Activated naive CD8-positive, alpha-beta T cell treated with anti-CD3 and anti-CD28 coated beads, Interleukin-2, amount 10 ng/mL, durations not matched to agents 7 days and 5 days (primary cell): ENCODE results near the gene APBA1. TPM values are rescaled to one million over a fixed set of nuclear protein-coding genes. Genes with fewer than 3 reads are reported as not detected.

Source experiments
- ATAC-seq: fragments of 150-1000 bp; cut with Tn5 transposase; one replicate; pipeline ENCODE4 v1.10.0; 2021; ENCODE audit warnings: low read depth, moderate library complexity
- POLR2A ChIA-PET: fragments of 350-600 bp; sonication (Branson Sonifier 250); formaldehyde crosslinking; loops from one replicate; lab custom pipeline; 2021; ENCODE audit warnings: antibody characterized with exemption; lab: Charles Lee
- DNase-seq: peaks from one replicate; pipeline ENCODE4 v3.0.0; 2021
- H3K27ac Mint-ChIP-seq: one replicate; pipeline ENCODE4 v1.8.0; 2022; ENCODE audit warnings: mild to moderate bottlenecking, mixed read lengths
- H3K27me3 Mint-ChIP-seq: one replicate; pipeline ENCODE4 v1.8.0; 2022; ENCODE audit warnings: mild to moderate bottlenecking, moderate library complexity, mixed read lengths
- H3K36me3 Mint-ChIP-seq: one replicate; pipeline ENCODE4 v1.8.0; 2021; ENCODE audit warnings: mild to moderate bottlenecking, mixed read lengths
- H3K4me1 Mint-ChIP-seq: one replicate; pipeline ENCODE4 v1.8.0; 2021; ENCODE audit warnings: mixed read lengths
- H3K4me3 Mint-ChIP-seq: one replicate; pipeline ENCODE4 v1.8.0; 2022; ENCODE audit warnings: mild to moderate bottlenecking, moderate library complexity, mixed read lengths
- H3K9me3 Mint-ChIP-seq: one replicate; pipeline ENCODE4 v1.8.0; 2021; ENCODE audit warnings: mixed read lengths
- total RNA-seq, 2 experiments: library from RNA; stranded (reverse); gene quantifications; one replicate each; pipeline ENCODE4 v1.2.3, GENCODE V29; 2021

Gene APBA1
- total RNA-seq, 2 experiments from 2014 or later, result 0.11 TPM

DNA sequence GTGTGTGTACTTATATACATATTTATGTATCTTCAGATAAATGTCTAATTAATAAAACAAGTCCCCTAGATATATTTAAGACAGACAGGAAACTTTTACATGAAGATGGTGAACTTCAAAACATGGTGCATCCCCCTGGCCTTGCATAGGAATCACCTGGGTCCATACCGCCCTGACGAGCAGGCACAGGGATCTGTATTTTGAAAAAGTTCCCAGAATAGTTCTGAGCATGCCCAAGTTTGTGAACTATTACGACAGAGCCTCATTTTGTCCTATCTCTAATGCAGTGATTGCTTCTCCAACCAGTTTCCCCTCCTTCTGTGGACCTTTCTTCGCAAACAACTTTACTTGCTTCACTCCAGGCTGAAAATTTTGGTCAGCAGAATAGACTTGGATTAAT is 98.1 kb downstream of the APBA1 start:
- DNase-seq, result no peak
- no peak overlapping the region for H3K4me3 Mint-ChIP-seq
- H3K4me1 Mint-ChIP-seq, result no peaks in the 10 kb centered on the region
- POLR2A ChIA-PET, result no interaction called here
- H3K27ac Mint-ChIP-seq, result no peak overlapping the region
- no peaks in the 10 kb centered on the region for H3K36me3 Mint-ChIP-seq
- H3K27me3 Mint-ChIP-seq, result peaks cover 3% of the 10 kb centered on the region
- ATAC-seq, result no peak
- no peaks in the 10 kb centered on the region for H3K9me3 Mint-ChIP-seq

DNA sequence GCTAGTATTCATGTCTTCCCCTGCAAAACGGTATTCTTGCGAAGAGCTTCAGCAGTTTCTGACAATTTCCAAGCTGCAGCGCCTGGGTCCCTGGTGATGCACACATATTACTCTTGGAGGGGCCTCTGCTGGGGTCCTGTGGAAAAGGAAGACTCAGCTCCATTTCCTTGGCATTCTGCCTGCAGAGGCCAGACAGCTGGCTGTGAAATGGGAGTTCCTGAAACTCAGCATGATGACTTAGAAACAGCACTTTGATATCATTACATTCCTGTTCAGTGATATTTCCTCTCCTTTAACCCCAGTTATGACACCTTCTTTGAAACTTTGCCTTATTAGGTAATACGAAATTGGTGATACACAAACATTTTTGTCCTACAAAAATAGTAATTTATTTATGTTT is 98.5 kb downstream of the APBA1 start:
- POLR2A ChIA-PET, result no interaction called here
- Mint-ChIP-seq H3K4me3 (no peak overlapping the region), H3K36me3 (no peaks in the 10 kb centered on the region), H3K4me1 (no peaks in the 10 kb centered on the region), H3K27ac (no peak overlapping the region), H3K9me3 (no peaks in the 10 kb centered on the region), H3K27me3 (peaks cover 3% of the 10 kb centered on the region)
- no peak for ATAC-seq
- no peak for DNase-seq

DNA sequence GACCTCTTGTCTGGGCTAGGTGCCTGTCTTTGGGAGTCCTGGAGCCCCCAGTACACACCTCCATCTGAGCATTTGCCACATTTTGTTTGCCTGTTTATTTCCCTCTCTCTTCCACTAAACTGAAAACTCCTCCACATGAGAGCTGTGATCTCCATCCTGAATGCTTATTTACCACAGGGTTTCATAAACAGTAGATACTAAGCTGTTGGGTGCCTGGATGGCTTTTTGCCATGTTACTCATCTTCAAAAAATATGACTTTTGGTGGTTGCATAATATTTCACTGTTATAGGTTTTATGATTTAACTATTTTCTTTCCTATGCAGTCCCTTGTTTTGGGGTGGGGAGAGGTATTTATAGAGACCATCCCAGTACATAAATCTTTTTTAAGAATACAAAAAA is 99.6 kb downstream of the APBA1 start:
- H3K27me3 Mint-ChIP-seq, result peaks cover 3% of the 10 kb centered on the region
- H3K4me3 Mint-ChIP-seq, result no peak overlapping the region
- no peaks in the 10 kb centered on the region for H3K4me1 Mint-ChIP-seq
- H3K27ac Mint-ChIP-seq, result no peak overlapping the region
- H3K36me3 Mint-ChIP-seq, result no peaks in the 10 kb centered on the region
- ATAC-seq, result no peak
- H3K9me3 Mint-ChIP-seq, result no peaks in the 10 kb centered on the region
- DNase-seq, result no peak
- POLR2A ChIA-PET, result no interaction called here

DNA sequence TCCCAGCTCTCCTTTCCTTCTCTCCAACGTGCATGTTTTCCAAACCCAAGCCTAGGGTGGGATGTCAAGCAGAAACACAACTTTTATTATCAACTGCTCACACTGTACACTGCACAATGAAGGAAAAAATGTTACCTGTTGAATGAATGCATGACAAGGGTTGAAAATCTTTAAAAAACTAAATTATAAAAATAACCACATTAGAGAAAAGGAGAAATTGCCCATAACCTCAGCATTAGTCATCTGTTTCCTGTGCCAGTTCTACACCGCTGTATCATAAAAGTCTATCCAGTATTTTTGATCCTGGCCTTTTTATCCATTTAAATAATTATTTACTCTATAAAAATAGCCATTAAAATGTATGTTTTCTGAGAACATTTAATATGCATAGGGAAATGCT is 101.1 kb downstream of the APBA1 start:
- Mint-ChIP-seq H3K9me3 (no peaks in the 10 kb centered on the region), H3K4me1 (no peaks in the 10 kb centered on the region), H3K4me3 (no peak overlapping the region), H3K36me3 (no peaks in the 10 kb centered on the region), H3K27ac (no peak overlapping the region), H3K27me3 (peaks cover 3% of the 10 kb centered on the region)
- DNase-seq (no peak), ATAC-seq (no peak)
- POLR2A ChIA-PET, result no interaction called here

DNA sequence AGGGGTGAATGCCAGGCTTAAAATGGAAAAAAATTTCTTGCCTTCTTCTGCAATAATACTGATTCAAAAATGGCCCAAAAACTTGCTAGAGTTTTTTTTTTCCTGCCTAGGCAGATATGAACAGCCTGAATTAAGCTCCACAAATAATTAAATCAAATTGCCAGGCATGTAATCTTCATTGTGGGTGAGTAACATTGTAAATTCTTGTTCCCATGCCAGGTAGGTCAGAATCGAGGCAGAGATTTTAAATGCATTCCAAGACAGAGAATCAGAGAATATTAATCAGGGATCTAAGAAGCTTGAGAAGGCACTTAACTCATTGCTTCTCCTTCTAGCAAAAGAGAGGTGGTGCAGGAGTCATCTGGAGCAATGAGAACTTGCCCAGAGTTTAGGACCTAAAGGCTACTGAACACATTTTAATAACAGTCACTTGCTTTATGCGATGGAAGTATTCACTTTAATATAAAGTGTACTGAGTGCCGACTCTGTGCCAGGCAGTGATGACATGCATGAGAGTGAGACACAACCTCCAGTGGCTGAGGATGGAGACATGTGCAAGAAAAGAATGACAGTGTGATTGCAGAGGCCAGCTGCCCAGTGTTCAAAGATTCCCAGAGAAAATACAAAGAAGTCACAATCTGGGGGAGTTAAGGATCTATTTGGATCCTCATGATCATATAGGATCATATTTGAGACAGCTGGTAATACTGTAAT is 102.3 kb downstream of the APBA1 start:
- no peak overlapping the region for H3K27ac Mint-ChIP-seq
- ATAC-seq (no peak), DNase-seq (no peak)
- no peaks in the 10 kb centered on the region for H3K36me3 Mint-ChIP-seq
- H3K4me1 Mint-ChIP-seq, result no peaks in the 10 kb centered on the region
- POLR2A ChIA-PET, result no interaction called here
- no peaks in the 10 kb centered on the region for H3K9me3 Mint-ChIP-seq
- no peak overlapping the region for H3K4me3 Mint-ChIP-seq
- peaks cover 3% of the 10 kb centered on the region for H3K27me3 Mint-ChIP-seq

DNA sequence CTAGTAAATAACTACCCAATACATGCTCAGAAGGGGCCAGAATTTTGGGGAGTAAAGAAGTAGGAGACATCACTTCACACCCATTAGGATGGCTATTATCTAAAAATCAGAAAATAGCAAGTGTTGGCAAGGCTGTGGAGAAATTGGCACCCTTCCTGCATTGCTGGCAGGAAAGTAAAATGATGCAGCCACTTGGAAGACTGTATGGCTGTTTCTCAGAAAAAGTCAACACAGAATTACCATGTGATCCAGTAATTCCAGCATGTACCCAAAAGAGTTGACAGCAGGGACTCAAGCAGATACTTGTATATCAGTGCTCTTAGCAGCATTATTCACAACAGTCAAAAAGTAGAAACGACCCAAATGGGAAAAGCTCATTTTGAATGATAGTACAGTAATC is 107.6 kb downstream of the APBA1 start:
- Mint-ChIP-seq H3K27ac (no peak overlapping the region), H3K27me3 (no peaks in the 10 kb centered on the region), H3K4me3 (no peak overlapping the region), H3K36me3 (no peaks in the 10 kb centered on the region), H3K9me3 (no peaks in the 10 kb centered on the region), H3K4me1 (no peaks in the 10 kb centered on the region)
- ATAC-seq (no peak), DNase-seq (no peak)
- POLR2A ChIA-PET, result no interaction called here

DNA sequence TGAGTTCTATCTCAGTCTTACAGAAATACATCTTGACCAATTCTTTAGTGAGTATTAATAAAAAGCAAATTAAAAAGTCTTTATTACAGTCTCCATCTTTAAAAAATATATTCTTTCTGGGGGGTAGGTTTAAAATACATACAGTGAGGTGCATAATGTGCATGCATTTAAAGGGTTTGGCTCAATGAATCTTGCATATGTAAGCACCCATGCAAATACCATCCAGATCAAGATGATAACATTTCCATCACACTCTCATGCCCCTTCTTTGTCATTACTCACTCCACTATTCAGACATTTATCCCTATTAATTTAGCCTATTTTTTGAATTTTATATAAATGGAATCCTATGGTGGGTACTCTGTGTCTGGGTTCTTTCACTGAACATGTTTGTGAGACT is 113.0 kb downstream of the APBA1 start:
- no peak for ATAC-seq
- POLR2A ChIA-PET, result no interaction called here

DNA sequence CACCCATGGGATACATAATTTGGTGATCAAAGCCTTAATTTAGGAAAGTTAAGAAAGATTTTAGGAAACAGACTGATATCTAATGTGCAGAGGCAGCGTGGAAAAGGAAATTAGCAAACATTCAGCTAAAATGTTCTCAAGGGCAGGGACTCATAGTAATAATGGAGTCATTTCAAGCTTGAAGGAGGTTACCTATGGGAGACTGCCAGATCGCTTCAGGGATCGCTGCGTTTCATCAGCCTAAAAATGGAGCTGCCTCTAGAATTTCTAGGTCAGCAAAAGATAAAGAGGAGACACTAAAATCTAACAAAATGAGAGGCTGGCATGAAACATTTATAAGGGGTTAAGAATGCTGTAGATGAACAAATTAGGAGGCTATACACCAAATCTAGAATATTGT is 115.5 kb downstream of the APBA1 start:
- DNase-seq (no peak), ATAC-seq (no peak)
- Mint-ChIP-seq H3K27me3 (peaks cover 15% of the 10 kb centered on the region), H3K27ac (no peak overlapping the region), H3K4me1 (no peaks in the 10 kb centered on the region), H3K36me3 (no peaks in the 10 kb centered on the region), H3K9me3 (no peaks in the 10 kb centered on the region), H3K4me3 (no peak overlapping the region)
- POLR2A ChIA-PET, result no interaction called here

More for the DNA sequence above, 113.0 kb downstream of the APBA1 start:
- H3K36me3 Mint-ChIP-seq, result no peaks in the 10 kb centered on the region
- no peak overlapping the region for H3K4me3 Mint-ChIP-seq
- no peaks in the 10 kb centered on the region for H3K4me1 Mint-ChIP-seq
- H3K9me3 Mint-ChIP-seq, result no peaks in the 10 kb centered on the region
- peaks cover 7% of the 10 kb centered on the region for H3K27me3 Mint-ChIP-seq
- no peak for DNase-seq
- H3K27ac Mint-ChIP-seq, result no peak overlapping the region

DNA sequence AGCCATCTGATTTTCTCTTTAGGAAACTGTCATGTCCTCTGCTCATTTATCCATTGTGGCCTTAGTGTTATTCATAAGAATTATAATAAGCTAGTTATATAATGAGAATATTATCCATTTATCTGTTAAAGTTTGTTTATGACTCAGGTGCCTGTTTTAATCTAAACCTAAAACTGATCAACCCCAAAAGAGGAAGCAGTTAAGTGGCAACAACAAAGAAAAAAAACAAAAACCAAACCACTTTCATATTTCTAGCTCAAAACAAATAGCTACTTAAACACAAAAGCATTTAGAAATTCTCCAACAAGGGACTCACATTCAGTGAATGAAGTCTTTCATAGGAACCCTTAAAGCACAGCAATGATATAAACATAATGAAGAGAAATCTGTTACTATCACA is 116.4 kb downstream of the APBA1 start:
- H3K4me1 Mint-ChIP-seq, result no peaks in the 10 kb centered on the region
- H3K9me3 Mint-ChIP-seq, result no peaks in the 10 kb centered on the region
- no peak for ATAC-seq
- POLR2A ChIA-PET, result no interaction called here
- H3K36me3 Mint-ChIP-seq, result no peaks in the 10 kb centered on the region
- no peak overlapping the region for H3K4me3 Mint-ChIP-seq
- peaks cover 15% of the 10 kb centered on the region for H3K27me3 Mint-ChIP-seq
- DNase-seq, result no peak
- H3K27ac Mint-ChIP-seq, result no peak overlapping the region

DNA sequence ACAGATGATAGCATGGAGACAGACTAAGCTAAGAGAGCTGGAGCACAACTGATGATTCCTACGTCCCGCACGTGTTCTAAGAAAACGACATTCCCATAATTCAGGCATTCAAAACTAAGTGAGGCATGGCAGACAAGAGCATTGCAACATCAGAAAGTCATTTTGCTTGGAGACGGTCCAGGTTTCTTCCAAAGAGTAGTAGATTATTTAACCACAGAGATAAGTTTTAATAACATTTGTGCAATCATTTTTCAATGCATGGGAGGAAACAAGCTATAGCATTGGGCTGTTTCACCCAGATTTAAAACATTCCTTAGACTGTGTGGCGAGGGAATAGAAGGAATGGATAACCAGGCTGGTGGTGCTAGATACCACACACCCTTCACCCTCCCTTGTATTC is 117.2 kb downstream of the APBA1 start:
- POLR2A ChIA-PET, result no interaction called here

DNA sequence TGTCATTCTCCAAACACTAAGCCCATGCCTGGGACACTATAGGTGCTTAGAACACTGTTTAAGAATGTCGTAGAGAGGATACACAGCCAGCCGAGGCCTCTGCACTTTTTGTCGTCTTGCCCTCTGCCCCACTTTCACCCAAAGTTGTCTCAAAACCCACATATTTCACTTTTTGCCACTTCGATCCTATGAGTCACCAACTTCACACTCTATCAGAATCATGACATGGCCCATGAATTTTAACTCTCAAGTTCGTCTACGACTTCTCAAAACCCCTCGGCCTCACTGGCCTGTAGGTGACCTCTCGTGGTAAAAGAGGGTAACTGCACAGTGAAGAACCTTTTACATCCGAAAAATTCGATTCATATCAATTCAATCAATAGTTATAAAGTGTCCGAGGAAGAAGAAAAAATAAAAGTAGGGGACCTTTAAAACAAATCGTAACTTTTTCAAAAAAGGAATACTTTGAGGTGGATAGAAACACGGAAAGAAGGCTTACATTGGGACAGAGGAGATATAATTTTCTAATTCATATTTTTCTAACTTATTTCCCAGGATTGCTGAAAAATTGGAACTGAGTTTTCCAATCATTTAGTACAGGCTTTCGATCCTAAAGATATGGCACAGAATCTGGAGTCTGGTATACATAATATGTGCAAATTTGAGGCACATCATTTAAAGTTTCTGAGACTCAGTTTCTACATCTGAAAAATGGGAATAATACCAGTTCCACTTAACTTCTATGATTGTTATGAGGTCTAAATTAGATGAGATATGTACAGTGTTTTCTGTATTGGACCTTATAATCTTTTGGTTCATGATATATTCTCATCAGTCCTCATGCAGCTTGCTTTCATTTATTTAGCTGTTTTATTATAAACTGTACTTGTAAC is 122.6 kb downstream of the APBA1 start:
- H3K4me3 Mint-ChIP-seq, result no peak overlapping the region
- no peaks in the 10 kb centered on the region for H3K36me3 Mint-ChIP-seq
- H3K9me3 Mint-ChIP-seq, result no peaks in the 10 kb centered on the region
- POLR2A ChIA-PET, result no interaction called here
- ATAC-seq (no peak), DNase-seq (no peak)
- H3K27ac Mint-ChIP-seq, result no peak overlapping the region
- peaks cover 4% of the 10 kb centered on the region for H3K4me1 Mint-ChIP-seq
- H3K27me3 Mint-ChIP-seq, result peaks cover 11% of the 10 kb centered on the region

More for the DNA sequence above, 117.2 kb downstream of the APBA1 start:
- no peak overlapping the region for H3K4me3 Mint-ChIP-seq
- H3K27me3 Mint-ChIP-seq, result peaks cover 15% of the 10 kb centered on the region
- DNase-seq (no peak), ATAC-seq (no peak)
- no peaks in the 10 kb centered on the region for H3K36me3 Mint-ChIP-seq
- no peaks in the 10 kb centered on the region for H3K9me3 Mint-ChIP-seq
- H3K27ac Mint-ChIP-seq, result no peak overlapping the region
- H3K4me1 Mint-ChIP-seq, result no peaks in the 10 kb centered on the region

DNA sequence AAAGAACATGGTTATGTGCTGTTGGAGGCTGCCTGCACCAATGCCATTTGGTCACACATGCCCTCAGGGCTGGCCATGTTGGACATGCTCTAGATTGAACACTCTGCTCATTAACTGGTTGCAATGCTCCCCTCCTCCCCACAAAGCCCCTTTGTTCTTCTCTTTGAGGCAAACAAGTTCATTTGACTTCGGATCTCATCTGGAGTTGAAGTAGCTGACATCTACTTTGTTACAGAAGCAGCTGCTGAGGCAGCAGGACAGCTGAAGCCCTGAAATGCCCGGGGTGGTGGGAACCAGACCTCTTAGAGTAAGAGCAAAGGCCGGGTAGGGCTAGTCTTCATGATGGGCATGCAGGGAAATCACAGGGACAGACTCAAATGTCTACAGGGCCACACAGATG is 123.5 kb downstream of the APBA1 start:
- ATAC-seq, result no peak

DNA sequence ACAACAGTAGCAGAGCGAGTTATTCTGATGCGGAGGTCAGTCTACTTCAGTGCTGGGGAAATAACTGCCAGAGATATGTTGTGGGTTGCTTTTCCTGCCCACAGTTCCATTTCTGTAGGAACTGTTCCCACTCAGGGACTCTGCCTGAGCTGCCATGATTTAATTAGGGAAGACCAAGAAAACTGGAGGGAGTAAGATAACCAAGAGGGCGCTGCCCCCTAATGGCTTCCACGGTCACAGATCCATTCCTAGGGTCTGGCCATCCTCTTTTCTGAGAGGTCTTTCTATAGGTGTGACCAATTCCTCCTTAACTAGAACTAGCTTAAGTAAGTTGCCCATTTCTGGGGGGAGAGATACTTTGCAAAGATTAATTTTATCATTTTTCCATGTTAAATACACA is 125.9 kb downstream of the APBA1 start:
- Mint-ChIP-seq H3K4me1 (peaks cover 4% of the 10 kb centered on the region), H3K36me3 (no peaks in the 10 kb centered on the region), H3K4me3 (no peak overlapping the region), H3K27me3 (peaks cover 4% of the 10 kb centered on the region), H3K27ac (no peak overlapping the region), H3K9me3 (no peaks in the 10 kb centered on the region)
- DNase-seq, result no peak
- POLR2A ChIA-PET, result no interaction called here
- no peak for ATAC-seq

More for the DNA sequence above, 123.5 kb downstream of the APBA1 start:
- DNase-seq, result no peak
- no peaks in the 10 kb centered on the region for H3K36me3 Mint-ChIP-seq
- H3K27ac Mint-ChIP-seq, result no peak overlapping the region
- H3K4me1 Mint-ChIP-seq, result peaks cover 4% of the 10 kb centered on the region
- H3K27me3 Mint-ChIP-seq, result peaks cover 11% of the 10 kb centered on the region
- POLR2A ChIA-PET, result no interaction called here
- H3K9me3 Mint-ChIP-seq, result no peaks in the 10 kb centered on the region
- H3K4me3 Mint-ChIP-seq, result no peak overlapping the region
